H1 (cell line): ENCODE measurements around the gene PLXND1. TPM values are rescaled to one million over a fixed set of nuclear protein-coding genes. Genes with fewer than 3 reads are reported as not detected.

ENCODE experiments used
- CTCF ChIA-PET: fragments of 300-600 bp; sonication (Branson Sonifier 250); formaldehyde crosslinking; loops from one replicate; lab custom pipeline; 2021; ENCODE audit not compliant: partially characterized antibody; lab: Charles Lee
- POLR2A ChIA-PET: fragments of 300-600 bp; sonication (Branson Sonifier 250); formaldehyde crosslinking; loops from one replicate; lab custom pipeline; 2021; ENCODE audit warnings: inconsistent platforms; ENCODE audit not compliant: partially characterized antibody; lab: Charles Lee
- DNase-seq, 2 experiments: peaks; one replicate each; pipeline versions ENCODE4 v3.0.0 to v3.0.0-alpha.2; 2010 to 2022; ENCODE audit warnings: low spot score in 2 of 2, low read depth in 1 of 2, mixed read lengths in 1 of 2
- FAIRE-seq: peaks from 2 replicates; lab custom pipeline; 2011; peaks lifted over from hg19 to GRCh38; lab: Jason Lieb, UNC
- H2AFZ ChIP-seq: 2 replicates; pipeline ENCODE4 v1.8.1; 2012; ENCODE audit warnings: low read length, inconsistent platforms
- H2AK5ac ChIP-seq: 2 replicates; pipeline ENCODE4 v1.6.1; 2013; ENCODE audit warnings: low read depth, low read length
- H2BK120ac ChIP-seq: replicated peaks from 2 replicates; pipeline ENCODE3; 2013; ENCODE audit warnings: low read depth, low read length, inconsistent platforms
- H2BK12ac ChIP-seq: 2 replicates; pipeline ENCODE4 v1.6.1; 2013; ENCODE audit warnings: low read depth, low read length
- H2BK15ac ChIP-seq: 2 replicates; pipeline ENCODE4 v1.6.1; 2013; ENCODE audit warnings: low read length
- H2BK20ac ChIP-seq: 2 replicates; pipeline ENCODE4 v1.6.1; 2013; ENCODE audit warnings: low read length
- H2BK5ac ChIP-seq: 2 replicates; pipeline ENCODE4 v1.6.1; 2013; ENCODE audit warnings: low read depth, low read length
- H3K14ac ChIP-seq: 2 replicates; pipeline ENCODE4 v1.6.1; 2013; ENCODE audit warnings: inconsistent platforms; ENCODE audit not compliant: insufficient read length
- H3K18ac ChIP-seq: 2 replicates; pipeline ENCODE4 v1.6.1; 2013; ENCODE audit warnings: low read length; ENCODE audit errors: extremely low read depth
- H3K23ac ChIP-seq: 2 replicates; pipeline ENCODE4 v1.6.1; 2013; ENCODE audit warnings: inconsistent platforms; ENCODE audit not compliant: insufficient read length
- H3K23me2 ChIP-seq: 2 replicates; pipeline ENCODE4 v1.6.1; 2013; ENCODE audit warnings: low read depth, low read length
- H3K27ac ChIP-seq: 2 replicates; pipeline ENCODE4 v1.6.1; 2011; ENCODE audit warnings: low read depth, low read length, inconsistent platforms
- H3K27me3 ChIP-seq, 4 experiments: replicated peaks in 1 of 4; 1 replicate in 1 of 4; 2 replicates in 3 of 4; pipeline versions ENCODE4 v1.6.1 to v1.8.1; 2011 to 2013; ENCODE audit warnings: low read length in 3 of 4, mild to moderate bottlenecking in 3 of 4, inconsistent platforms in 2 of 4, mixed read lengths in 2 of 4, moderate library complexity in 1 of 4; ENCODE audit not compliant: control insufficient read depth in 3 of 4, insufficient read depth in 3 of 4; ENCODE audit errors: extremely low read depth in 1 of 4
- H3K36me3 ChIP-seq, 4 experiments: 2 replicates each; pipeline versions ENCODE4 v1.6.1 to v1.8.1; 2011 to 2013; ENCODE audit warnings: mild to moderate bottlenecking in 4 of 4, low read length in 3 of 4, moderate library complexity in 2 of 4, control low read depth in 1 of 4, inconsistent platforms in 1 of 4; ENCODE audit not compliant: insufficient read depth in 4 of 4, control insufficient read depth in 2 of 4
- H3K4ac ChIP-seq: replicated peaks from 2 replicates; pipeline ENCODE3; 2013; ENCODE audit warnings: low read length, low read depth, mixed read lengths, inconsistent platforms; ENCODE audit not compliant: insufficient read length
- H3K4me1 ChIP-seq, 4 experiments: replicated peaks in 1 of 4; 1 replicate in 1 of 4; 2 replicates in 3 of 4; pipeline versions ENCODE4 v1.6.1 to v1.8.1; 2011 to 2013; ENCODE audit warnings: low read length in 3 of 4, inconsistent platforms in 2 of 4, mixed read lengths in 1 of 4; ENCODE audit not compliant: insufficient read depth in 4 of 4, control insufficient read depth in 3 of 4
- H3K4me2 ChIP-seq, 2 experiments: 2 replicates each; pipeline versions ENCODE4 v1.6.1 to v1.8.1; 2011 to 2013; ENCODE audit warnings: low read depth in 2 of 2, low read length in 2 of 2, control low read depth in 1 of 2, inconsistent platforms in 1 of 2, mild to moderate bottlenecking in 1 of 2; ENCODE audit not compliant: insufficient read depth in 1 of 2
- H3K4me3 ChIP-seq, 4 experiments: fragments of 200-600, 300-600 bp in 1 of 4; sonication (generic), shearing (Covaris generic), sonication (Bioruptor Twin) in 1 of 4; 2 replicates each; pipeline versions ENCODE4 v1.5.1 to v1.8.1; 2011 to 2016; ENCODE audit warnings: low read length in 4 of 4, low read depth in 3 of 4, control low read depth in 2 of 4, inconsistent platforms in 2 of 4, mild to moderate bottlenecking in 2 of 4, mixed read lengths in 1 of 4, moderate library complexity in 1 of 4; ENCODE audit not compliant: insufficient read depth in 2 of 4; ENCODE audit errors: extremely low read depth in 1 of 4
- H3K56ac ChIP-seq: replicated peaks from 2 replicates; pipeline ENCODE3; 2013; ENCODE audit warnings: low read depth, mild to moderate bottlenecking, mixed read lengths, low read length, inconsistent platforms; ENCODE audit not compliant: insufficient read length
- H3K79me1 ChIP-seq: 2 replicates; pipeline ENCODE4 v1.6.1; 2013; ENCODE audit warnings: low read depth, low read length, control low read depth
- H3K79me2 ChIP-seq, 2 experiments: 2 replicates each; pipeline versions ENCODE4 v1.6.1 to v1.8.1; 2012 to 2013; ENCODE audit warnings: low read length in 2 of 2, mild to moderate bottlenecking in 2 of 2, inconsistent platforms in 1 of 2; ENCODE audit not compliant: insufficient read depth in 2 of 2, control insufficient read depth in 1 of 2
- H3K9ac ChIP-seq, 4 experiments: replicated peaks in 1 of 4; 1 replicate in 1 of 4; 2 replicates in 3 of 4; pipeline versions ENCODE4 v1.6.1 to v1.8.1; 2011 to 2013; ENCODE audit warnings: low read depth in 3 of 4, low read length in 3 of 4, control low read depth in 2 of 4, mild to moderate bottlenecking in 2 of 4, moderate library complexity in 2 of 4, inconsistent platforms in 1 of 4; ENCODE audit errors: extremely low read depth in 1 of 4
- H3K9me3 ChIP-seq, 2 experiments: 2 replicates each; pipeline versions ENCODE4 v1.6.1 to v1.8.1; 2012 to 2013; ENCODE audit warnings: mild to moderate bottlenecking in 2 of 2, moderate library complexity in 2 of 2, control low read depth in 1 of 2, inconsistent platforms in 1 of 2, low read depth in 1 of 2, low read length in 1 of 2, mixed read lengths in 1 of 2; ENCODE audit not compliant: insufficient read depth in 2 of 2
- H4K20me1 ChIP-seq, 2 experiments: replicated peaks in 1 of 2; 2 replicates each; pipeline versions ENCODE3 to v1.8.1; 2011 to 2013; ENCODE audit warnings: inconsistent platforms in 2 of 2, low read length in 2 of 2, mild to moderate bottlenecking in 1 of 2; ENCODE audit not compliant: insufficient read depth in 2 of 2, control insufficient read depth in 1 of 2
- H4K5ac ChIP-seq: 2 replicates; pipeline ENCODE4 v1.6.1; 2013; ENCODE audit warnings: low read length, low read depth, mixed read lengths, inconsistent platforms; ENCODE audit not compliant: insufficient read length
- H4K8ac ChIP-seq: 2 replicates; pipeline ENCODE4 v1.8.0; 2013; ENCODE audit warnings: mild to moderate bottlenecking, moderate library complexity, low read length, inconsistent platforms; ENCODE audit not compliant: insufficient read depth; ENCODE audit errors: extremely low read depth
- H4K91ac ChIP-seq: replicated peaks from 2 replicates; pipeline ENCODE3; 2013; ENCODE audit warnings: low read length, mixed read lengths, inconsistent platforms; ENCODE audit not compliant: insufficient read length
- CHD2 ChIP-seq: IDR thresholded peaks from 2 replicates; pipeline ENCODE4 v1.6.1; 2012; ENCODE audit warnings: low read length, improper control_type of control experiment
- CTCF ChIP-seq, 3 experiments: IDR thresholded peaks; 1 replicate in 2 of 3; 2 replicates in 1 of 3; pipeline versions ENCODE4 v1.5.1 to v1.6.1; 2011; ENCODE audit warnings: low read length in 3 of 3, mild to moderate bottlenecking in 3 of 3, inconsistent platforms in 2 of 3, low read depth in 1 of 3, moderate library complexity in 1 of 3; ENCODE audit not compliant: insufficient read depth in 1 of 3; ENCODE audit errors: control extremely low read depth in 1 of 3
- HDAC2 ChIP-seq, 2 experiments: fragments of 300-600 bp in 1 of 2; sonication (generic) in 1 of 2; IDR thresholded peaks; 2 replicates each; pipeline ENCODE4 v1.6.1; 2011 to 2012; ENCODE audit warnings: low read depth in 2 of 2, low read length in 2 of 2, mild to moderate bottlenecking in 2 of 2, moderate library complexity in 2 of 2, borderline replicate concordance in 1 of 2, inconsistent platforms in 1 of 2
- JUN ChIP-seq: IDR thresholded peaks from 2 replicates; pipeline ENCODE4 v1.6.1; 2011; ENCODE audit warnings: low read depth, mild to moderate bottlenecking, improper control_type of control experiment, low read length
- KDM5A ChIP-seq: fragments of 200-600 bp; IDR thresholded peaks from 2 replicates; pipeline ENCODE4 v1.7.1; 2012; ENCODE audit warnings: mild to moderate bottlenecking, low read length, inconsistent platforms, mixed read lengths
- MAX ChIP-seq: IDR thresholded peaks from 2 replicates; pipeline ENCODE4 v1.6.1; 2012; ENCODE audit warnings: inconsistent platforms
- POLR2AphosphoS5 ChIP-seq: IDR thresholded peaks from 2 replicates; pipeline ENCODE4 v1.6.1; 2011; ENCODE audit warnings: low read depth, low read length
- WGBS, 2 experiments: shearing (Covaris generic) in 1 of 2; methylation state at CpG; one replicate each; pipeline versions ENCODE4 v1.1.6 to v1.1.7; 2013 to 2015; ENCODE audit warnings: low lambda C conversion rate in 2 of 2, mixed read lengths in 2 of 2, inconsistent platforms in 1 of 2, low coverage in 1 of 2, missing lambda C conversion rate in 1 of 2; ENCODE audit not compliant: insufficient replicate concordance in 2 of 2, insufficient coverage in 1 of 2, insufficient read length in 1 of 2; ENCODE audit errors: extremely low coverage in 1 of 2, missing lambda C conversion rate in 1 of 2; 5-methylcytosine and 5-hydroxymethylcytosine counted together
- polyA plus RNA-seq, 7 experiments: library from polyadenylated mRNA; depleted of rRNA in 3 of 7; stranded (reverse) in 5 of 7; unstranded in 2 of 7; fragments of >200 nt in 5 of 7; fragments of 200-250 nt in 2 of 7; gene quantifications; 1 replicate in 5 of 7; 2 replicates in 1 of 7; 4 replicates in 1 of 7; pipeline versions ENCODE4 v1.2.1 to v1.2.3, GENCODE V29; 2011 to 2013; ENCODE audit warnings: missing spikeins in 2 of 7, mixed read lengths in 2 of 7
- total RNA-seq: library from RNA; stranded (reverse); fragmentation: NEBNext Ultra II Directional; extraction: Animal tissue kit (Norgen Biotek cat#: 25700); gene quantifications from 2 replicates; pipeline ENCODE4 v1.2.1, GENCODE V29; 2021

PLXND1 gene
- total and polyA plus RNA-seq, 2 of the 8 experiments (the other 6 are each of a cell fraction or from before 2014, with no cell fraction given), result 17.7 to 66.4 TPM

GRCh38 chr3:129575233-129575996, 31.1 kb downstream of the PLXND1 start:
- Histone ChIP-seq H3K9me3 (no peaks in the 10 kb centered on the region), H2AK5ac (no peak overlapping the region), H3K4me3 (no peak overlapping the region), H3K27ac (no peak overlapping the region), H2BK15ac (no peak overlapping the region), H2BK5ac (no peak overlapping the region), H3K4me2 (no peak overlapping the region), H4K5ac (no peak overlapping the region), H3K18ac (no peak overlapping the region), H2BK20ac (no peak overlapping the region), H3K4ac (no peak overlapping the region), H4K91ac (no peak overlapping the region), H2AFZ (no peak overlapping the region), H3K27me3 (no peaks in the 10 kb centered on the region), H2BK120ac (no peak overlapping the region), H3K9ac (no peak overlapping the region), H3K23ac (no peak overlapping the region), H3K79me1 (no peaks in the 10 kb centered on the region), H3K56ac (no peak overlapping the region), H3K36me3 (no peaks in the 10 kb centered on the region), H4K20me1 (peaks cover 0 to 2% of the 10 kb centered on the region in 2 experiments), H4K8ac (no peak overlapping the region), H3K79me2 (no peaks in the 10 kb centered on the region), H3K14ac (no peak overlapping the region), H2BK12ac (no peak overlapping the region), H3K23me2 (no peaks in the 10 kb centered on the region), H3K4me1 (peaks cover 0 to 19% (median 2%) of the 10 kb centered on the region in 4 experiments; a peak in 4 of 7 replicates)
- WGBS, 2 experiments, result 90% methylated on average over 19 of the region's 19 CpGs; no CpG with 5 or more reads in 1 of the 2 experiments
- ChIA-PET CTCF (interaction anchor here (1.0 to 5.1 kb wide), 10 partner anchors 9 to 85 kb away, joined by 3 to 19 read pairs (median 4); no protein-coding TSS in a partner anchor), POLR2A (interaction anchor here (0.9 to 1.3 kb wide), 3 partner anchors 14 to 64 kb away, joined by 3 to 6 read pairs (median 3); no protein-coding TSS in a partner anchor)
- TF ChIP-seq HDAC2 (IDR thresholded peaks at IDR 0.05; ENCODE audit: borderline replicate concordance in 1 of 2, low read depth in 2 of 2, low read length in 2 of 2) (no peak), CTCF (IDR thresholded peaks at IDR 0.05; ENCODE audit: control extremely low read depth in 1 of 3, insufficient read depth in 1 of 3, low read depth in 1 of 3, low read length in 3 of 3) (peak in 1 of 3 experiments; percentile 8; a peak in 1 of 4 replicates), KDM5A (no peak), MAX (no peak), POLR2AphosphoS5 (no peak), CHD2 (no peak), JUN (no peak)
- no peak for FAIRE-seq
- DNase-seq, result no peak
